Stimulated activated CD4-positive, alpha-beta T cell treated with anti-CD3 and anti-CD28 coated beads, Interleukin-1b, Interleukin-23, amount 100 ng/mL, for 48 hours (primary cell): Measurements from ENCODE around the gene NUP50.
A peak's percentile ranks its signal among the peaks of the same experiment; 100 is the strongest.

Source experiments
- DNase-seq: peaks from one replicate; pipeline ENCODE4 v3.0.0-alpha.2; 2020

Gene NUP50

GRCh38 chr22:45163451-45164269 is at the start of gene NUP50:
Gene NUP50, plus strand, starts transcription at chr22:45163925. Its CDS starts 4,253 bp downstream, at chr22:45168178.
- peak; percentile 96 for DNase-seq

- DNase-seq = no peak
Measured at GRCh38 chr22:45120440-45120839, 43.3 kb upstream of the NUP50 start.

- no peak for DNase-seq
Measured at GRCh38 chr22:45120931-45121330, 42.8 kb upstream of the NUP50 start.

GRCh38 chr22:45124176-45124847 is 39.4 kb upstream of the NUP50 start:
- DNase-seq = no peak

- no peak for DNase-seq
Measured at GRCh38 chr22:45125188-45125587, 38.5 kb upstream of the NUP50 start.

GRCh38 chr22:45127866-45128265 is 35.9 kb upstream of the NUP50 start:
- DNase-seq = no peak

GRCh38 chr22:45129703-45130524 is 33.8 kb upstream of the NUP50 start:
- peak; percentile 59 for DNase-seq

- DNase-seq = no peak
Measured at GRCh38 chr22:45130891-45131290, 32.8 kb upstream of the NUP50 start.

GRCh38 chr22:45131749-45132148 is 32.0 kb upstream of the NUP50 start:
- DNase-seq = no peak

GRCh38 chr22:45134313-45134712 is 29.4 kb upstream of the NUP50 start:
- no peak for DNase-seq

GRCh38 chr22:45136594-45136993 is 27.1 kb upstream of the NUP50 start:
- no peak for DNase-seq

GRCh38 chr22:45139693-45140092 is 24.0 kb upstream of the NUP50 start:
- no peak for DNase-seq

- DNase-seq = no peak
Measured at GRCh38 chr22:45142376-45142775, 21.3 kb upstream of the NUP50 start.

- no peak for DNase-seq
Measured at GRCh38 chr22:45144916-45145315, 18.8 kb upstream of the NUP50 start.

- no peak for DNase-seq
Measured at GRCh38 chr22:45149671-45150070, 14.1 kb upstream of the NUP50 start.

- no peak for DNase-seq
Measured at GRCh38 chr22:45150139-45150538, 13.6 kb upstream of the NUP50 start.

- DNase-seq = no peak
Measured at GRCh38 chr22:45151503-45151902, 12.2 kb upstream of the NUP50 start.

GRCh38 chr22:45154383-45154782 is 9.3 kb upstream of the NUP50 start:
- no peak for DNase-seq

- no peak for DNase-seq
Measured at GRCh38 chr22:45155050-45155840, 8.5 kb upstream of the NUP50 start.

- no peak for DNase-seq
Measured at GRCh38 chr22:45157907-45158306, 5.8 kb upstream of the NUP50 start.

- no peak for DNase-seq
Measured at GRCh38 chr22:45159652-45160462, 3.9 kb upstream of the NUP50 start.

- no peak for DNase-seq
Measured at GRCh38 chr22:45162531-45162930, 1.2 kb upstream of the NUP50 start.
